Mesendoderm (in vitro differentiated cells): Measurements from ENCODE around the gene KRTAP20-2.

Source experiments
- DNase-seq: peaks from one replicate; pipeline ENCODE4 v3.0.0; 2013
- H2AK5ac ChIP-seq: 2 replicates; pipeline ENCODE4 v1.6.1; 2013; ENCODE audit warnings: low read length, inconsistent platforms
- H2BK120ac ChIP-seq: 2 replicates; pipeline ENCODE4 v1.6.1; 2013; ENCODE audit warnings: low read depth, mild to moderate bottlenecking, low read length, moderate library complexity, mixed read lengths
- H2BK15ac ChIP-seq: replicated peaks from 2 replicates; pipeline ENCODE4 v1.6.1; 2013; ENCODE audit warnings: low read depth, mild to moderate bottlenecking, moderate library complexity
- H2BK5ac ChIP-seq: 2 replicates; pipeline ENCODE4 v1.6.1; 2013; ENCODE audit warnings: low read length, inconsistent platforms
- H3K18ac ChIP-seq: 2 replicates; pipeline ENCODE4 v1.6.1; 2013; ENCODE audit warnings: mild to moderate bottlenecking, low read length, mixed read lengths
- H3K23ac ChIP-seq: one replicate; pipeline ENCODE4 v1.6.1; 2013; ENCODE audit warnings: low read length
- H3K27ac ChIP-seq: 2 replicates; pipeline ENCODE4 v1.5.1; 2013; ENCODE audit warnings: low read depth, mild to moderate bottlenecking, inconsistent platforms, low read length, moderate library complexity
- H3K27me3 ChIP-seq: 2 replicates; pipeline ENCODE4 v1.6.1; 2013; ENCODE audit warnings: low read length, control low read depth, mild to moderate bottlenecking, inconsistent platforms; ENCODE audit not compliant: insufficient read depth, poor library complexity
- H3K36me3 ChIP-seq: 2 replicates; pipeline ENCODE4 v1.6.1; 2013; ENCODE audit warnings: low read length, inconsistent platforms; ENCODE audit not compliant: control insufficient read depth, insufficient read depth
- H3K4ac ChIP-seq: one replicate; pipeline ENCODE4 v1.6.1; 2013; ENCODE audit warnings: low read depth, mild to moderate bottlenecking, low read length, moderate library complexity
- H3K4me1 ChIP-seq: 2 replicates; pipeline ENCODE4 v1.6.1; 2013; ENCODE audit warnings: low read depth, low read length, inconsistent platforms; ENCODE audit not compliant: control insufficient read depth
- H3K4me2 ChIP-seq: 2 replicates; pipeline ENCODE4 v1.6.1; 2013; ENCODE audit warnings: low read length
- H3K4me3 ChIP-seq: 2 replicates; pipeline ENCODE4 v1.5.1; 2013; ENCODE audit warnings: mild to moderate bottlenecking, low read length
- H3K56ac ChIP-seq: one replicate; pipeline ENCODE4 v1.6.1; 2013; ENCODE audit warnings: low read length
- H3K79me1 ChIP-seq: 2 replicates; pipeline ENCODE4 v1.6.1; 2013; ENCODE audit warnings: low read length, inconsistent platforms
- H3K79me2 ChIP-seq: 2 replicates; pipeline ENCODE4 v1.6.1; 2013; ENCODE audit warnings: mild to moderate bottlenecking, low read length; ENCODE audit not compliant: control insufficient read depth, insufficient read depth
- H3K9ac ChIP-seq: 2 replicates; pipeline ENCODE4 v1.6.1; 2013; ENCODE audit warnings: low read length, inconsistent platforms
- H4K5ac ChIP-seq: one replicate; pipeline ENCODE4 v1.6.1; 2013; ENCODE audit warnings: low read length
- H4K8ac ChIP-seq: one replicate; pipeline ENCODE4 v1.6.1; 2013; ENCODE audit warnings: low read depth, mild to moderate bottlenecking, control low read depth, low read length, moderate library complexity
- WGBS: extraction: QIAGEN DNeasy Blood & Tissue Kit; methylation state at CpG from one replicate; pipeline ENCODE4 v1.1.7; 2013; ENCODE audit warnings: low lambda C conversion rate, missing lambda C conversion rate; ENCODE audit not compliant: insufficient coverage; ENCODE audit errors: extremely low coverage; 5-methylcytosine and 5-hydroxymethylcytosine counted together

KRTAP20-2 gene

GRCh38 chr21:30623362-30623761 is 11.6 kb upstream of the KRTAP20-2 start:
- H3K27ac ChIP-seq = no peak overlapping the region
- H4K8ac ChIP-seq = no peak overlapping the region
- no peak overlapping the region for H2AK5ac ChIP-seq
- no CpG with 5 or more reads among the region's 3 CpGs for WGBS
- H3K4me2 ChIP-seq = no peak overlapping the region
- DNase-seq = no peak
- H2BK15ac ChIP-seq = no peak overlapping the region
- no peak overlapping the region for H4K5ac ChIP-seq
- H3K23ac ChIP-seq = no peak overlapping the region
- H3K9ac ChIP-seq = no peak overlapping the region
- no peaks in the 10 kb centered on the region for H3K79me1 ChIP-seq
- H2BK120ac ChIP-seq = no peak overlapping the region
- H3K18ac ChIP-seq = no peak overlapping the region
- H3K4ac ChIP-seq = no peak overlapping the region
- H3K79me2 ChIP-seq = no peaks in the 10 kb centered on the region
- H3K27me3 ChIP-seq = no peaks in the 10 kb centered on the region
- no peak overlapping the region for H3K56ac ChIP-seq
- no peaks in the 10 kb centered on the region for H3K36me3 ChIP-seq
- no peak overlapping the region for H2BK5ac ChIP-seq
- no peaks in the 10 kb centered on the region for H3K4me1 ChIP-seq
- no peak overlapping the region for H3K4me3 ChIP-seq

- WGBS = no CpG with 5 or more reads among the region's 4 CpGs
- Histone ChIP-seq H2BK5ac (no peak overlapping the region), H3K27me3 (no peaks in the 10 kb centered on the region), H3K56ac (no peak overlapping the region), H3K4me3 (no peak overlapping the region), H2BK15ac (no peak overlapping the region), H4K5ac (no peak overlapping the region), H2BK120ac (no peak overlapping the region), H4K8ac (no peak overlapping the region), H3K4me1 (no peaks in the 10 kb centered on the region), H3K23ac (no peak overlapping the region), H3K27ac (no peak overlapping the region), H3K36me3 (no peaks in the 10 kb centered on the region), H2AK5ac (no peak overlapping the region), H3K79me2 (no peaks in the 10 kb centered on the region), H3K9ac (no peak overlapping the region), H3K4ac (no peak overlapping the region), H3K18ac (no peak overlapping the region), H3K4me2 (no peak overlapping the region), H3K79me1 (no peaks in the 10 kb centered on the region)
- DNase-seq = peak; percentile 4
These were observed 9.4 kb upstream of the KRTAP20-2 start for GRCh38 chr21:30625449-30626165.

GRCh38 chr21:30628109-30628508 is 6.9 kb upstream of the KRTAP20-2 start:
- H2BK15ac ChIP-seq = no peak overlapping the region
- H2AK5ac ChIP-seq = no peak overlapping the region
- H3K4ac ChIP-seq = no peak overlapping the region
- no peaks in the 10 kb centered on the region for H3K27me3 ChIP-seq
- no peak overlapping the region for H3K4me2 ChIP-seq
- H3K36me3 ChIP-seq = no peaks in the 10 kb centered on the region
- H3K56ac ChIP-seq = no peak overlapping the region
- no peak overlapping the region for H4K8ac ChIP-seq
- no peak overlapping the region for H3K18ac ChIP-seq
- no peak overlapping the region for H3K27ac ChIP-seq
- no peaks in the 10 kb centered on the region for H3K79me1 ChIP-seq
- no peak overlapping the region for H3K9ac ChIP-seq
- H3K79me2 ChIP-seq = no peaks in the 10 kb centered on the region
- no peak overlapping the region for H3K23ac ChIP-seq
- no peak overlapping the region for H3K4me3 ChIP-seq
- no peak for DNase-seq
- no peak overlapping the region for H4K5ac ChIP-seq
- no peak overlapping the region for H2BK120ac ChIP-seq
- no CpG with 5 or more reads among the region's 4 CpGs for WGBS
- H3K4me1 ChIP-seq = no peaks in the 10 kb centered on the region
- no peak overlapping the region for H2BK5ac ChIP-seq

GRCh38 chr21:30629200-30629599 is 5.8 kb upstream of the KRTAP20-2 start:
- Histone ChIP-seq H3K4me3 (no peak overlapping the region), H3K36me3 (no peaks in the 10 kb centered on the region), H2BK5ac (no peak overlapping the region)

GRCh38 chr21:30638686-30639085 is 3.7 kb downstream of the KRTAP20-2 start:
- Histone ChIP-seq H2AK5ac (no peak overlapping the region), H3K4me1 (no peaks in the 10 kb centered on the region), H3K27me3 (no peaks in the 10 kb centered on the region), H3K23ac (no peak overlapping the region), H3K4me2 (no peak overlapping the region), H3K56ac (no peak overlapping the region), H3K79me2 (no peaks in the 10 kb centered on the region), H4K8ac (no peak overlapping the region), H3K79me1 (no peaks in the 10 kb centered on the region), H3K4me3 (no peak overlapping the region), H3K4ac (no peak overlapping the region), H4K5ac (no peak overlapping the region), H3K18ac (no peak overlapping the region), H3K9ac (no peak overlapping the region), H2BK5ac (no peak overlapping the region), H3K27ac (no peak overlapping the region), H2BK15ac (no peak overlapping the region), H2BK120ac (no peak overlapping the region), H3K36me3 (no peaks in the 10 kb centered on the region)
- DNase-seq = no peak
- no CpG with 5 or more reads among the region's 3 CpGs for WGBS

More at GRCh38 chr21:30629200-30629599, 5.8 kb upstream of the KRTAP20-2 start:
- DNase-seq = no peak
- Histone ChIP-seq H3K27ac (no peak overlapping the region), H3K4me2 (no peak overlapping the region), H3K27me3 (no peaks in the 10 kb centered on the region), H4K8ac (no peak overlapping the region), H3K56ac (no peak overlapping the region), H3K23ac (no peak overlapping the region), H3K79me2 (no peaks in the 10 kb centered on the region), H3K18ac (no peak overlapping the region), H3K9ac (no peak overlapping the region), H4K5ac (no peak overlapping the region), H3K4me1 (no peaks in the 10 kb centered on the region), H3K79me1 (no peaks in the 10 kb centered on the region), H3K4ac (no peak overlapping the region), H2BK120ac (no peak overlapping the region), H2BK15ac (no peak overlapping the region), H2AK5ac (no peak overlapping the region)
- no CpG with 5 or more reads among the region's 1 CpG for WGBS

GRCh38 chr21:30642564-30642963 is 7.6 kb downstream of the KRTAP20-2 start, which contains the start of gene KRTAP20-3:
KRTAP20-3 (plus strand) TSS chr21:30642864.
- no peaks in the 10 kb centered on the region for H3K36me3 ChIP-seq
- no peak within 1 kb of the TSS for H3K27ac ChIP-seq
- H3K79me1 ChIP-seq = no peaks in the 10 kb centered on the region
- H3K4me2 ChIP-seq = no peak within 1 kb of the TSS
- H3K9ac ChIP-seq = no peak within 1 kb of the TSS
- H3K18ac ChIP-seq = no peak within 1 kb of the TSS
- no peak within 1 kb of the TSS for H3K23ac ChIP-seq
- H4K8ac ChIP-seq = no peak within 1 kb of the TSS
- no peak within 1 kb of the TSS for H2BK120ac ChIP-seq
- no peaks in the 10 kb centered on the region for H3K79me2 ChIP-seq
- H2BK15ac ChIP-seq = no peak within 1 kb of the TSS
- no peak within 1 kb of the TSS for H3K4me3 ChIP-seq
- H3K4ac ChIP-seq = no peak within 1 kb of the TSS
- H4K5ac ChIP-seq = no peak within 1 kb of the TSS
- H3K27me3 ChIP-seq = no peaks in the 10 kb centered on the region
- no peaks in the 10 kb centered on the region for H3K4me1 ChIP-seq
- H2AK5ac ChIP-seq = no peak within 1 kb of the TSS
- H2BK5ac ChIP-seq = no peak within 1 kb of the TSS
- DNase-seq = no peak
- no CpG with 5 or more reads among the region's 2 CpGs for WGBS
- no peak within 1 kb of the TSS for H3K56ac ChIP-seq
